ENCODE data around the gene ZNRF3. TPM values are rescaled to one million over a fixed set of nuclear protein-coding genes. Genes with fewer than 3 reads are reported as not detected.
"Not testable (repeated sequence)": the region's sequence is repeated elsewhere in the genome, so short reads cannot be mapped to it uniquely, and the experiment has no call there.

The ZNRF3 gene
- total RNA-seq, 1 donor from 2014 or later, result 7.3 TPM

GRCh38 chr22:29078869-29079207 is 195.5 kb downstream of the ZNRF3 start:
- FAIRE-seq (no peak), DNase-seq (ENCODE audit: low spot score in 2 of 2) (no peak)

GRCh38 chr22:29079218-29079901 is 196.0 kb downstream of the ZNRF3 start:
- no peak for FAIRE-seq
- DNase-seq (ENCODE audit: low spot score in 2 of 2), result no peak

- FAIRE-seq (no peak), DNase-seq (ENCODE audit: low spot score in 2 of 2) (no peak)
Observed at GRCh38 chr22:29080106-29080975, 197.0 kb downstream of the ZNRF3 start.

GRCh38 chr22:29081517-29082236 is 198.3 kb downstream of the ZNRF3 start:
- FAIRE-seq, result no peak
- no peak for DNase-seq (ENCODE audit: low spot score in 2 of 2)

- no peak for FAIRE-seq
Observed at GRCh38 chr22:29082826-29083545, 199.6 kb downstream of the ZNRF3 start.

GRCh38 chr22:29083576-29083932 is 200.2 kb downstream of the ZNRF3 start:
- not testable (repeated sequence) for DNase-seq (ENCODE audit: low spot score in 2 of 2); FAIRE-seq

More at GRCh38 chr22:29082826-29083545, 199.6 kb downstream of the ZNRF3 start:
- DNase-seq (ENCODE audit: low spot score in 2 of 2), result no peak

- DNase-seq (ENCODE audit: low spot score in 2 of 2) (no peak), FAIRE-seq (no peak)
Observed at GRCh38 chr22:29083933-29084591, 200.7 kb downstream of the ZNRF3 start.

- FAIRE-seq, result no peak
- DNase-seq (ENCODE audit: low spot score in 2 of 2), result no peak
Observed at GRCh38 chr22:29087012-29087411, 203.6 kb downstream of the ZNRF3 start.

- FAIRE-seq (no peak), DNase-seq (ENCODE audit: low spot score in 2 of 2) (no peak)
Observed at GRCh38 chr22:29088809-29089208, 205.4 kb downstream of the ZNRF3 start.

GRCh38 chr22:29089507-29089906 is 206.1 kb downstream of the ZNRF3 start:
- DNase-seq (ENCODE audit: low spot score in 2 of 2) (no peak), FAIRE-seq (no peak)

GRCh38 chr22:29090039-29090438 is 206.7 kb downstream of the ZNRF3 start:
- no peak for FAIRE-seq
- no peak for DNase-seq (ENCODE audit: low spot score in 2 of 2)

- DNase-seq (ENCODE audit: low spot score in 2 of 2), result no peak
- no peak for FAIRE-seq
Observed at GRCh38 chr22:29092243-29092642, 208.9 kb downstream of the ZNRF3 start.

GRCh38 chr22:29093030-29093429 is 209.7 kb downstream of the ZNRF3 start:
- DNase-seq (ENCODE audit: low spot score in 2 of 2) (no peak), FAIRE-seq (no peak)

GRCh38 chr22:29093501-29094300 is 210.3 kb downstream of the ZNRF3 start:
- peak in 1 of 2 donors; percentile 33 for DNase-seq (ENCODE audit: low spot score in 2 of 2)
- FAIRE-seq, result no peak

- FAIRE-seq (no peak), DNase-seq (ENCODE audit: low spot score in 2 of 2) (no peak)
Observed at GRCh38 chr22:29095459-29095858, 212.1 kb downstream of the ZNRF3 start.

GRCh38 chr22:29096736-29097669 is 213.6 kb downstream of the ZNRF3 start:
- DNase-seq (ENCODE audit: low spot score in 2 of 2), result no peak
- FAIRE-seq, result no peak

- FAIRE-seq, result no peak
- no peak for DNase-seq (ENCODE audit: low spot score in 2 of 2)
Observed at GRCh38 chr22:29098296-29098695, 214.9 kb downstream of the ZNRF3 start.

- FAIRE-seq, result no peak
- DNase-seq (ENCODE audit: low spot score in 2 of 2), result no peak
Observed at GRCh38 chr22:29102300-29102699, 218.9 kb downstream of the ZNRF3 start.
